H9 (cell line): Measurements from ENCODE around the gene NEDD4. TPM values are rescaled to one million over a fixed set of nuclear protein-coding genes. Genes with fewer than 3 reads are reported as not detected.

ENCODE experiments used
- DNase-seq: peaks from one replicate; pipeline ENCODE4 v3.0.0-alpha.2; 2017
- H2AFZ ChIP-seq: one replicate; pipeline ENCODE4 v1.6.1; 2013; ENCODE audit warnings: mild to moderate bottlenecking, low read length, control low read depth, moderate library complexity
- H2AK5ac ChIP-seq: 2 replicates; pipeline ENCODE4 v1.6.1; 2013; ENCODE audit warnings: low read length, control low read depth, mixed read lengths; ENCODE audit not compliant: insufficient read length
- H2BK120ac ChIP-seq: one replicate; pipeline ENCODE4 v1.6.1; 2013; ENCODE audit warnings: low read depth, mild to moderate bottlenecking, low read length, control low read depth, inconsistent platforms; ENCODE audit not compliant: poor library complexity, severe bottlenecking
- H2BK12ac ChIP-seq: 2 replicates; pipeline ENCODE4 v1.6.1; 2013; ENCODE audit warnings: low read length, control low read depth, mixed read lengths, low read depth; ENCODE audit not compliant: insufficient read length
- H2BK15ac ChIP-seq: 2 replicates; pipeline ENCODE4 v1.6.1; 2013; ENCODE audit warnings: low read depth, low read length, control low read depth
- H2BK20ac ChIP-seq: one replicate; pipeline ENCODE4 v1.6.1; 2013; ENCODE audit warnings: low read depth, mild to moderate bottlenecking, low read length, control low read depth, inconsistent platforms; ENCODE audit not compliant: poor library complexity, severe bottlenecking
- H2BK5ac ChIP-seq: 2 replicates; pipeline ENCODE4 v1.6.1; 2013; ENCODE audit warnings: low read length, control low read depth, mixed read lengths; ENCODE audit not compliant: insufficient read length
- H3K14ac ChIP-seq: 2 replicates; pipeline ENCODE4 v1.6.1; 2013; ENCODE audit warnings: low read length, control low read depth; ENCODE audit not compliant: insufficient read depth
- H3K18ac ChIP-seq: 2 replicates; pipeline ENCODE4 v1.6.1; 2013; ENCODE audit warnings: low read depth, mild to moderate bottlenecking, mixed read lengths, low read length, control low read depth; ENCODE audit not compliant: insufficient read length
- H3K23ac ChIP-seq: 2 replicates; pipeline ENCODE4 v1.6.1; 2013; ENCODE audit warnings: low read length, control low read depth, mixed read lengths, low read depth; ENCODE audit not compliant: insufficient read length
- H3K23me2 ChIP-seq: 2 replicates; pipeline ENCODE4 v1.6.1; 2013; ENCODE audit warnings: low read depth, mild to moderate bottlenecking, mixed read lengths, low read length, control low read depth; ENCODE audit not compliant: insufficient read length, poor library complexity, severe bottlenecking
- H3K27ac ChIP-seq: 2 replicates; pipeline ENCODE4 v1.5.1; 2013; ENCODE audit warnings: low read length, control low read depth, mixed read lengths, low read depth; ENCODE audit not compliant: insufficient read length
- H3K27me3 ChIP-seq: 2 replicates; pipeline ENCODE4 v1.6.1; 2013; ENCODE audit warnings: low read length, control low read depth, inconsistent platforms; ENCODE audit not compliant: insufficient read depth
- H3K4ac ChIP-seq: 2 replicates; pipeline ENCODE4 v1.6.1; 2013; ENCODE audit warnings: low read depth, mild to moderate bottlenecking, control low read depth, inconsistent platforms, low read length, moderate library complexity
- H3K4me1 ChIP-seq: 2 replicates; pipeline ENCODE4 v1.6.1; 2013; ENCODE audit warnings: low read length, control low read depth, inconsistent platforms; ENCODE audit not compliant: insufficient read depth
- H3K4me2 ChIP-seq: 2 replicates; pipeline ENCODE4 v1.6.1; 2013; ENCODE audit warnings: low read length, control low read depth, mixed read lengths; ENCODE audit not compliant: insufficient read length, insufficient read depth
- H3K56ac ChIP-seq: 2 replicates; pipeline ENCODE4 v1.6.1; 2013; ENCODE audit warnings: low read depth, mild to moderate bottlenecking, mixed read lengths, low read length, control low read depth; ENCODE audit not compliant: insufficient read length
- H3K79me1 ChIP-seq: 2 replicates; pipeline ENCODE4 v1.6.1; 2013; ENCODE audit warnings: low read depth, mild to moderate bottlenecking, moderate library complexity, low read length, control low read depth, inconsistent platforms; ENCODE audit not compliant: insufficient read depth, poor library complexity, severe bottlenecking
- H3K79me2 ChIP-seq: 2 replicates; pipeline ENCODE4 v1.6.1; 2013; ENCODE audit warnings: low read length, control low read depth, inconsistent platforms; ENCODE audit not compliant: insufficient read depth
- H3K9ac ChIP-seq: 2 replicates; pipeline ENCODE4 v1.6.1; 2013; ENCODE audit warnings: low read length, control low read depth, mixed read lengths; ENCODE audit not compliant: insufficient read length; ENCODE audit errors: extremely low read depth
- H3K9me3 ChIP-seq: one replicate; pipeline ENCODE4 v1.6.1; 2013; ENCODE audit warnings: low read depth, low read length, inconsistent platforms; ENCODE audit not compliant: control insufficient read depth
- H3T11ph ChIP-seq: one replicate; pipeline ENCODE4 v1.6.1; 2013; ENCODE audit warnings: mild to moderate bottlenecking, low read length, control low read depth, inconsistent platforms
- H4K20me1 ChIP-seq: one replicate; pipeline ENCODE4 v1.6.1; 2013; ENCODE audit not compliant: control insufficient read depth, insufficient read length, insufficient read depth
- H4K5ac ChIP-seq: 2 replicates; pipeline ENCODE4 v1.6.1; 2013; ENCODE audit warnings: low read depth, mild to moderate bottlenecking, mixed read lengths, low read length, control low read depth; ENCODE audit not compliant: insufficient read length
- H4K8ac ChIP-seq: replicated peaks from 2 replicates; pipeline ENCODE4 v1.6.1; 2013; ENCODE audit warnings: low read length, control low read depth, mixed read lengths, low read depth; ENCODE audit not compliant: insufficient read length
- H4K91ac ChIP-seq: 2 replicates; pipeline ENCODE4 v1.6.1; 2013; ENCODE audit warnings: low read depth, mild to moderate bottlenecking, moderate library complexity, mixed read lengths, low read length, control low read depth; ENCODE audit not compliant: insufficient read length
- H3K27ac Mint-ChIP-seq, 3 experiments: 2 replicates in 2 of 3; 3 replicates in 1 of 3; pipeline ENCODE4 v1.8.0; 2020 to 2021; ENCODE audit warnings: mixed read lengths in 3 of 3, mild to moderate bottlenecking in 1 of 3, moderate library complexity in 1 of 3
- H3K27me3 Mint-ChIP-seq: 2 replicates; pipeline ENCODE4 v1.8.0; 2021; ENCODE audit warnings: low read depth, mild to moderate bottlenecking, moderate library complexity, mixed read lengths
- H3K36me3 Mint-ChIP-seq, 3 experiments: 2 replicates in 2 of 3; 3 replicates in 1 of 3; pipeline ENCODE4 v1.8.0; 2020 to 2021; ENCODE audit warnings: low read depth in 3 of 3, mixed read lengths in 3 of 3; ENCODE audit not compliant: insufficient read depth in 1 of 3
- H3K4me1 Mint-ChIP-seq, 2 experiments: 2 replicates each; pipeline ENCODE4 v1.8.0; 2020; ENCODE audit warnings: mixed read lengths in 2 of 2
- H3K4me3 Mint-ChIP-seq, 2 experiments: 2 replicates in 1 of 2; 3 replicates in 1 of 2; pipeline ENCODE4 v1.8.0; 2020 to 2021; ENCODE audit warnings: mild to moderate bottlenecking in 2 of 2, mixed read lengths in 2 of 2, moderate library complexity in 1 of 2
- H3K9me3 Mint-ChIP-seq, 2 experiments: 2 replicates in 1 of 2; 3 replicates in 1 of 2; pipeline ENCODE4 v1.8.0; 2020; ENCODE audit warnings: mild to moderate bottlenecking in 2 of 2, mixed read lengths in 2 of 2, moderate library complexity in 1 of 2
- CTCF ChIP-seq: fragments of 200-600 bp; sonication (generic); conservative IDR thresholded peaks from 3 replicates; pipeline ENCODE4 v1.8.0; 2021; ENCODE audit warnings: antibody characterized with exemption, mild to moderate bottlenecking
- total RNA-seq: library from RNA; stranded (reverse); gene quantifications from 2 replicates; pipeline ENCODE4 v1.2.1, GENCODE V29; 2021

NEDD4 gene
- total RNA-seq, 1 experiment from 2014 or later, result 9.6 TPM

GRCh38 chr15:55795031-55795430 lies 198.4 kb downstream of the NEDD4 start:
- peaks cover 7% of the 10 kb centered on the region for H3K27me3 Mint-ChIP-seq
- no peak overlapping the region for H3K23ac ChIP-seq
- no peak for TF ChIP-seq CTCF

More at GRCh38 chr15:55795031-55795430, 198.4 kb downstream of the NEDD4 start:
- no peaks in the 10 kb centered on the region for H3K27me3 ChIP-seq
- no peak overlapping the region for H3K4ac ChIP-seq
- Mint-ChIP-seq H3K27ac (no peak overlapping the region), H3K9me3 (peaks cover 18 to 21% of the 10 kb centered on the region in 2 experiments), H3K36me3 (peaks cover 0 to 18% (median 4%) of the 10 kb centered on the region in 3 experiments; a peak in 5 of 7 replicates), H3K4me1 (peaks cover 8 to 15% of the 10 kb centered on the region in 2 experiments), H3K4me3 (no peak overlapping the region)
- peaks cover 4% of the 10 kb centered on the region; the same call in 1 of the 2 replicates for H3K4me1 ChIP-seq
- H3K27ac ChIP-seq, result no peak overlapping the region
- H3K23me2 ChIP-seq, result no peaks in the 10 kb centered on the region
- H4K91ac ChIP-seq, result no peak overlapping the region
- H2BK20ac ChIP-seq, result no peak overlapping the region
- H3K56ac ChIP-seq, result no peak overlapping the region
- no peak overlapping the region for H4K8ac ChIP-seq
- no peak overlapping the region for H3K14ac ChIP-seq
- no peak overlapping the region for H2BK5ac ChIP-seq
- no peak overlapping the region for H2AK5ac ChIP-seq
- no peak overlapping the region for H3K18ac ChIP-seq
- H3K9me3 ChIP-seq, result peaks cover 9% of the 10 kb centered on the region
- H3K79me1 ChIP-seq, result no peaks in the 10 kb centered on the region
- H3K79me2 ChIP-seq, result no peaks in the 10 kb centered on the region
- no peak overlapping the region for H2BK15ac ChIP-seq
- DNase-seq, result no peak
- H2BK12ac ChIP-seq, result no peak overlapping the region
- no peaks in the 10 kb centered on the region for H4K20me1 ChIP-seq
- H4K5ac ChIP-seq, result no peak overlapping the region
- no peak overlapping the region for H3K9ac ChIP-seq
- no peak overlapping the region for H3K4me2 ChIP-seq
- no peak overlapping the region for H2AFZ ChIP-seq
- no peak overlapping the region for H2BK120ac ChIP-seq
- no peak overlapping the region for H3T11ph ChIP-seq
